ENCODE results near the gene RNF222. TPM values are rescaled to one million over a fixed set of nuclear protein-coding genes. Genes with fewer than 3 reads are reported as not detected.

RNF222 gene
- total and polyA plus RNA-seq, 2 donors (not counting 1 experiment from before 2014, with no cell fraction given) = 3.0 TPM; not detected in 1

DNA sequence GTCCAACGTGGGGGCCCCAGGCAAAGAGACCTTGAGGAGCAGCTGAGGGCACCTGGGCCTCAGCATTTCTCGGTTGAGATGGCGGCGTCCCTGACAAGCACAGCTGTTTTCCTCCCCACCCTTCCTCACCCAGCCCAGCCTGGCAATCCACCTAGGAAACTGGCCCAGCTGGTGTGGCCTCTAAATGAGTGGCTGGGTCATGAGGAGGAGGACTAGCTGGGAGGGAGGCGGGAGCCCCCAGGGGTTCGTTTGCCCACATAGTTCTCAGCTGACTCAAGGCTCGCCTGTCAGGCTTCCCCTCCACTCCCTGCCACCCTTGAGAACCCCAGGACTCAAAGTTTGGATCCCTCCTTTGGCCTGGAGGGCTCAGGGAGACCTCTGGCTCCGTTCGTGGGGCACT is 5.9 kb downstream of the RNF222 start:
- intact Hi-C loops (cut with micrococcal nuclease) = no loop called here
- ATAC-seq (ENCODE audit: low read depth) (no peak), DNase-seq (no peak)
- POLR2A ChIA-PET = no interaction called here
- no peak for TF ChIP-seq EZH2 (IDR thresholded peaks at IDR 0.05; ENCODE audit: borderline replicate concordance, insufficient read depth, low read depth, low read length, poor library complexity, severe bottlenecking)
- TF ChIP-seq, protein P1, sequence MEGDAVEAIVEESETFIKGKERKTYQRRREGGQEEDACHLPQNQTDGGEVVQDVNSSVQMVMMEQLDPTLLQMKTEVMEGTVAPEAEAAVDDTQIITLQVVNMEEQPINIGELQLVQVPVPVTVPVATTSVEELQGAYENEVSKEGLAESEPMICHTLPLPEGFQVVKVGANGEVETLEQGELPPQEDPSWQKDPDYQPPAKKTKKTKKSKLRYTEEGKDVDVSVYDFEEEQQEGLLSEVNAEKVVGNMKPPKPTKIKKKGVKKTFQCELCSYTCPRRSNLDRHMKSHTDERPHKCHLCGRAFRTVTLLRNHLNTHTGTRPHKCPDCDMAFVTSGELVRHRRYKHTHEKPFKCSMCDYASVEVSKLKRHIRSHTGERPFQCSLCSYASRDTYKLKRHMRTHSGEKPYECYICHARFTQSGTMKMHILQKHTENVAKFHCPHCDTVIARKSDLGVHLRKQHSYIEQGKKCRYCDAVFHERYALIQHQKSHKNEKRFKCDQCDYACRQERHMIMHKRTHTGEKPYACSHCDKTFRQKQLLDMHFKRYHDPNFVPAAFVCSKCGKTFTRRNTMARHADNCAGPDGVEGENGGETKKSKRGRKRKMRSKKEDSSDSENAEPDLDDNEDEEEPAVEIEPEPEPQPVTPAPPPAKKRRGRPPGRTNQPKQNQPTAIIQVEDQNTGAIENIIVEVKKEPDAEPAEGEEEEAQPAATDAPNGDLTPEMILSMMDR (IDR thresholded peaks at IDR 0.05) = no peak
- no peaks in the 10 kb centered on the region for H3K36me3 ChIP-seq (replicated peaks in 1 of 2; ENCODE audit: control extremely low read depth in 1 of 2, control insufficient read depth in 1 of 2, extremely low read depth in 1 of 2, insufficient read depth in 2 of 2, low read length in 1 of 2)
- no peak overlapping the region for H3K9ac ChIP-seq (ENCODE audit: low read length)
- H3K4me1 Mint-ChIP-seq = peaks cover 9% of the 10 kb centered on the region
- no peaks in the 10 kb centered on the region for H4K20me1 ChIP-seq (ENCODE audit: control insufficient read depth, insufficient read depth, low read length, poor library complexity, severe bottlenecking)
- no peak overlapping the region for H3K4me3 ChIP-seq (ENCODE audit: control extremely low read depth in 1 of 5, extremely low read depth in 1 of 5, insufficient read depth in 1 of 5, low read depth in 2 of 5, low read length in 4 of 5)
- H3K9me3 ChIP-seq (ENCODE audit: control extremely low read depth in 1 of 3, control insufficient read depth in 2 of 3, insufficient read depth in 1 of 3, low read length in 2 of 3) = peaks cover 0 to 19% (median 2%) of the 10 kb centered on the region in 3 donors
- H3K27ac Mint-ChIP-seq = no peak overlapping the region
- 40% methylated on average over 2 of the region's 9 CpGs for WGBS (ENCODE audit: insufficient coverage)
- peaks cover 11 to 14% of the 10 kb centered on the region in 2 donors for H3K4me1 ChIP-seq (ENCODE audit: control insufficient read depth in 2 of 2, insufficient read depth in 2 of 2, low read length in 2 of 2)
- H3K4me3 Mint-ChIP-seq = no peak overlapping the region
- H3K27ac ChIP-seq (ENCODE audit: low read length in 2 of 2) = no peak overlapping the region
- H3K4me2 ChIP-seq (replicated peaks; ENCODE audit: low read depth, low read length, poor library complexity, severe bottlenecking) = no peak overlapping the region
- peaks cover 0 to 8% (median 4%) of the 10 kb centered on the region in 4 experiments for H3K27me3 ChIP-seq (replicated peaks in 1 of 4; ENCODE audit: control extremely low read depth in 1 of 4, control insufficient read depth in 3 of 4, insufficient read depth in 4 of 4, low read length in 3 of 4)
- peaks cover 10% of the 10 kb centered on the region for H3K27me3 Mint-ChIP-seq
- H3K79me2 ChIP-seq (ENCODE audit: control insufficient read depth, insufficient read depth, low read length) = peaks cover 3% of the 10 kb centered on the region
- no peak overlapping the region for H2AFZ ChIP-seq (ENCODE audit: insufficient read depth, low read depth, low read length, poor library complexity, severe bottlenecking)
- CTCF ChIA-PET = interaction anchor here (0.7 to 1.8 kb wide), 3 partner anchors 8 to 20 kb away, joined by 3 to 5 read pairs (median 4); no protein-coding TSS in a partner anchor
- no peaks in the 10 kb centered on the region for H3K9me3 Mint-ChIP-seq (ENCODE audit: insufficient read depth)

DNA sequence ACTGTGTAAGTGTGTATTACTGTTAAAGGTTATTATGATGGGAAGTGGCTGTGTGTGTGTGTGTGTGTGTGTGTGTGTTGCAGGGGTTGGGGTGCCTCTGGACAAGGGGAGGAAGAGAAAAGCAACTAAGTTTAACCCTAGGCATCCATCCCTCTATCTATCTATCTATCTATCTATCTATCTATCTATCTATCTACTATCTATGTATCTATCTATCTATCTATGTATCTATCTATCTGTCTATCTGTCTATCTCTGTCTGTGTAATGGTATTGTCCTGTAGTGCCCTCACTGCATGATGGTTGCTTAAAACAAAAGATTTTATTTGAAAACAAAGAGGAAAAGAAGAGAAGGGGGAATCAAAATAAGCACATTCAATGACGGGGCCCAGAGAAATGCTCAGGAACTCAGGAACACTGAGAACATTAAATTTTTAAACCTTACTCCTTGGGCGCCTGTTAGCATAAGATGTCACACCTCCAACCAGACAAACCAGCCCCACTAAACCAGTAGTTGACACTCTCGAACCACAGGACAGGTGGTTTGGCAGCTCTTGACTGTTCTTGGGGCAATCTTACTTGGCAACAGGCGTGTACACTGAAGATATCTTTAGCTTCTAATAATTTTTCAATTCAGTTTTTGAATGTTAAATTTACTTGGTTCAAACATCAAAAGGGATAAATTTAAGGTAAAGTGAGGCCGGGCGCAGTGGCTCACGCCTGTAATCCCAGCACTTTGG is 9.5 kb downstream of the RNF222 start:
- Histone ChIP-seq H3K27me3 (replicated peaks in 1 of 4; ENCODE audit: control extremely low read depth in 1 of 4, control insufficient read depth in 3 of 4, insufficient read depth in 4 of 4, low read length in 3 of 4) (no peaks in the 10 kb centered on the region), H3K27ac (ENCODE audit: low read length in 2 of 2) (no peak overlapping the region), H2AFZ (ENCODE audit: insufficient read depth, low read depth, low read length, poor library complexity, severe bottlenecking) (no peak overlapping the region), H3K4me2 (replicated peaks; ENCODE audit: low read depth, low read length, poor library complexity, severe bottlenecking) (no peak overlapping the region), H4K20me1 (ENCODE audit: control insufficient read depth, insufficient read depth, low read length, poor library complexity, severe bottlenecking) (no peaks in the 10 kb centered on the region), H3K4me1 (ENCODE audit: control insufficient read depth in 2 of 2, insufficient read depth in 2 of 2, low read length in 2 of 2) (peaks cover 0 to 10% of the 10 kb centered on the region in 2 donors), H3K4me3 (ENCODE audit: control extremely low read depth in 1 of 5, extremely low read depth in 1 of 5, insufficient read depth in 1 of 5, low read depth in 2 of 5, low read length in 4 of 5) (no peak overlapping the region), H3K36me3 (replicated peaks in 1 of 2; ENCODE audit: control extremely low read depth in 1 of 2, control insufficient read depth in 1 of 2, extremely low read depth in 1 of 2, insufficient read depth in 2 of 2, low read length in 1 of 2) (no peaks in the 10 kb centered on the region), H3K9me3 (ENCODE audit: control extremely low read depth in 1 of 3, control insufficient read depth in 2 of 3, insufficient read depth in 1 of 3, low read length in 2 of 3) (peaks cover 0 to 3% (median 0%) of the 10 kb centered on the region in 3 donors), H3K9ac (ENCODE audit: low read length) (no peak overlapping the region), H3K79me2 (ENCODE audit: control insufficient read depth, insufficient read depth, low read length) (peaks cover 14% of the 10 kb centered on the region)
- 100% methylated on average over 1 of the region's 7 CpGs for WGBS (ENCODE audit: insufficient coverage)
- no peak for TF ChIP-seq EZH2 (IDR thresholded peaks at IDR 0.05; ENCODE audit: borderline replicate concordance, insufficient read depth, low read depth, low read length, poor library complexity, severe bottlenecking)
- TF ChIP-seq, protein P1 (IDR thresholded peaks at IDR 0.05) = no peak
- H3K4me3 Mint-ChIP-seq = no peak overlapping the region
- intact Hi-C loops (cut with micrococcal nuclease) = no loop called here
- CTCF ChIA-PET = interaction anchor here (1.5 kb wide), 1 partner anchor 358 kb away, joined by 4 read pairs; no protein-coding TSS in a partner anchor
- no peak overlapping the region for H3K27ac Mint-ChIP-seq
- H3K27me3 Mint-ChIP-seq = no peaks in the 10 kb centered on the region
- POLR2A ChIA-PET = interaction anchor here (0.7 kb wide), 1 partner anchor 26 kb away, joined by 6 read pairs; no protein-coding TSS in a partner anchor
- ATAC-seq (ENCODE audit: low read depth) (no peak), DNase-seq (no peak)
- H3K9me3 Mint-ChIP-seq (ENCODE audit: insufficient read depth) = no peaks in the 10 kb centered on the region
- peaks cover 11% of the 10 kb centered on the region for H3K4me1 Mint-ChIP-seq

Measured in B cell (primary cell).